ENCODE measurements around the gene ATP6V0A1.

The ATP6V0A1 gene

DNA sequence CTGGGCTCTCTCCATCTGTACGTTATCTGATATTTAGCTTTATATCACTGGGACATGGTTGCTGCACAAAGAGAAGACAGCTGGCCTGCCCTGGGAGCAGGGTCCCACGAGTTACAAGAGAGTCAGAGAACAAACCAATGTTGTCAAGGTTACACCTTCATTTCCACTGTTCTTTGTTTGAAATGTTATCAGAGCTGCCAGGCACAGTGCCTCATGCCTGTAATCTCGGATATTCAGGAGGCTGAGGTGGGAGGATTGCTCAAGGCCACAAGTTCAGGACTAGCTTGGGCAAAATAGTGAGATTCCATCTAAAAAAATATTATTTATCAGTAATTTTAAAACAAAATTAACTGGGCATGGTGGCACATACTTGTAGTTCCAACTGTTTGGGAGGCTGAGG is 34.6 kb downstream of the ATP6V0A1 start:
- no peak overlapping the region for H3K4me3 ChIP-seq (ENCODE audit: low read depth, low read length)
- no peak for TF ChIP-seq MYC (IDR thresholded peaks at IDR 0.05; ENCODE audit: low read depth, low read length)
- TF ChIP-seq, protein P1, sequence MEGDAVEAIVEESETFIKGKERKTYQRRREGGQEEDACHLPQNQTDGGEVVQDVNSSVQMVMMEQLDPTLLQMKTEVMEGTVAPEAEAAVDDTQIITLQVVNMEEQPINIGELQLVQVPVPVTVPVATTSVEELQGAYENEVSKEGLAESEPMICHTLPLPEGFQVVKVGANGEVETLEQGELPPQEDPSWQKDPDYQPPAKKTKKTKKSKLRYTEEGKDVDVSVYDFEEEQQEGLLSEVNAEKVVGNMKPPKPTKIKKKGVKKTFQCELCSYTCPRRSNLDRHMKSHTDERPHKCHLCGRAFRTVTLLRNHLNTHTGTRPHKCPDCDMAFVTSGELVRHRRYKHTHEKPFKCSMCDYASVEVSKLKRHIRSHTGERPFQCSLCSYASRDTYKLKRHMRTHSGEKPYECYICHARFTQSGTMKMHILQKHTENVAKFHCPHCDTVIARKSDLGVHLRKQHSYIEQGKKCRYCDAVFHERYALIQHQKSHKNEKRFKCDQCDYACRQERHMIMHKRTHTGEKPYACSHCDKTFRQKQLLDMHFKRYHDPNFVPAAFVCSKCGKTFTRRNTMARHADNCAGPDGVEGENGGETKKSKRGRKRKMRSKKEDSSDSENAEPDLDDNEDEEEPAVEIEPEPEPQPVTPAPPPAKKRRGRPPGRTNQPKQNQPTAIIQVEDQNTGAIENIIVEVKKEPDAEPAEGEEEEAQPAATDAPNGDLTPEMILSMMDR (IDR thresholded peaks at IDR 0.05; ENCODE audit: low read depth, low read length): no peak
- TF ChIP-seq POLR2A (IDR thresholded peaks at IDR 0.05; ENCODE audit: extremely low read depth, insufficient read length): no peak
- no peak for TF ChIP-seq MAX (IDR thresholded peaks at IDR 0.05; ENCODE audit: low read depth, low read length)
- DNase-seq (ENCODE audit: low read depth): no peak

DNA sequence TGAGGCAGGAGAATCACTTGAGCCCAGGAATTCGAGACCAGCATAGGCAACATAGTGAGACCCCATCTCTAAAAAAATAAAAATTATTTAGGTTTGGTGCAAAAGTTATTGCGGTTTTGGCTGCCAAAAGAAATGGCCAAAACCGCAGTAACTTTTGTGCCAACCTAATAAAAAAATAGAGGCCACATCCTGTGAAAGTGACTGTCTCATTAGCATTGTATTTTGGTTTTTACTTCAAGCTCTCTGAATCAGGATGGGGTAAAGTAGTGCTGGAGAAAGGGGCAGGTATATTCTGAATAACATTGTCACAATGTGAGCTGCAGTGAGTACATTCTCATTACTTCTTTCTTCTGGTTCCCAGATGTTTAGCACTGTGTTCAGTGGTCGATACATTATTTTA is 36.0 kb downstream of the ATP6V0A1 start:
- TF ChIP-seq, protein P1 (IDR thresholded peaks at IDR 0.05; ENCODE audit: low read depth, low read length): no peak
- TF ChIP-seq MYC (IDR thresholded peaks at IDR 0.05; ENCODE audit: low read depth, low read length) (no peak), MAX (IDR thresholded peaks at IDR 0.05; ENCODE audit: low read depth, low read length) (no peak)
- H3K4me3 ChIP-seq (ENCODE audit: low read depth, low read length): no peak overlapping the region
- DNase-seq (ENCODE audit: low read depth): no peak

GRCh38 chr17:42498828-42499227 is 40.1 kb downstream of the ATP6V0A1 start:
- no peak overlapping the region for H3K4me3 ChIP-seq (ENCODE audit: low read depth, low read length)
- no peak for DNase-seq (ENCODE audit: low read depth)
- TF ChIP-seq MAX (IDR thresholded peaks at IDR 0.05; ENCODE audit: low read depth, low read length) (no peak), POLR2A (IDR thresholded peaks at IDR 0.05; ENCODE audit: extremely low read depth, insufficient read length) (no peak), MYC (IDR thresholded peaks at IDR 0.05; ENCODE audit: low read depth, low read length) (no peak)
- TF ChIP-seq, protein P1 (IDR thresholded peaks at IDR 0.05; ENCODE audit: low read depth, low read length): no peak

DNA sequence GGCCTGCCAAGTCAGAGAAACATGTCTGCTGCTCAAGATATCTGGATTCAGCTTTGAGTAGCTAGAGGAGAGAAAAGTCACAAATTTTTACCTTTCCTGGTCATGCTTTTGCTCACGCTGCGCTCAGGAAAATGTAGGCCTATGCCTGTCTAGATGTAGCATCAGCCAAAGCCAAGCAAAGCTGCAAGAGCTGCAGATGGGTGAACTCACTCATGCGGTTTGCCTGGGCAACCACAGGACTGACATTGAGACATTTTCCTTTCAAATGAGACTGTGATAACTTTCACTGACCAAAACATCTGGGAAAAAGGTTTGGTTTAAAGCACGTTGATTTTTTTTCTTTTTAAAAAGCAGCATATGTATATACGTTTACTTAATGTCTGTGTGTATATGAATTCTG is 43.4 kb downstream of the ATP6V0A1 start:
- H3K4me3 ChIP-seq (ENCODE audit: low read depth, low read length): no peak overlapping the region
- TF ChIP-seq, protein P1 (IDR thresholded peaks at IDR 0.05; ENCODE audit: low read depth, low read length): no peak
- TF ChIP-seq MAX (IDR thresholded peaks at IDR 0.05; ENCODE audit: low read depth, low read length): no peak
- TF ChIP-seq POLR2A (IDR thresholded peaks at IDR 0.05; ENCODE audit: extremely low read depth, insufficient read length): no peak
- TF ChIP-seq MYC (IDR thresholded peaks at IDR 0.05; ENCODE audit: low read depth, low read length): no peak
- no peak for DNase-seq (ENCODE audit: low read depth)

- DNase-seq (ENCODE audit: low read depth): no peak
- no peak for TF ChIP-seq POLR2A (IDR thresholded peaks at IDR 0.05; ENCODE audit: extremely low read depth, insufficient read length)
- TF ChIP-seq MYC (IDR thresholded peaks at IDR 0.05; ENCODE audit: low read depth, low read length): no peak
- TF ChIP-seq MAX (IDR thresholded peaks at IDR 0.05; ENCODE audit: low read depth, low read length): no peak
- TF ChIP-seq, protein P1 (IDR thresholded peaks at IDR 0.05; ENCODE audit: low read depth, low read length): no peak
- H3K4me3 ChIP-seq (ENCODE audit: low read depth, low read length): no peak overlapping the region
Measured at GRCh38 chr17:42502926-42503325, 44.2 kb downstream of the ATP6V0A1 start.

DNA sequence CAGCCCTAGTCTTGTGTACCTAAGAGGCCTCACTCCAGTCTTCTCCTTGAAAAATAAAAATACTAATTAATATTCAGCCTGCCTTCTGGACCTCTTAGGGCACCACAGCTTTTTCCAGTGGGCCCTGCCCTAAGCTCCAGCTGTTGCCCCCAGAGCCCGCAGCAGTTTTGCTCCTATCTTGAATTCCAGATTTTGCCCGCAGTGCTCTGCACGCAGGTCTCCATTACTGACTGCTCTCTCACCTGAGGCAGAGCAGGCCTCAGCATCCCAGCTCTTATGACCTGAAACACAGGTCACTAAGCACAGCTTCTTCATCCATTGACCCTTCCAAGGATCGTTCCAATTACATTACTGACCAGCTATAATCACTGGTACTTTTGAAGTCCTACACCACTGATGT is 49.0 kb downstream of the ATP6V0A1 start:
- DNase-seq (ENCODE audit: low read depth): no peak
- no peak overlapping the region for H3K4me3 ChIP-seq (ENCODE audit: low read depth, low read length)
- TF ChIP-seq, protein P1 (IDR thresholded peaks at IDR 0.05; ENCODE audit: low read depth, low read length): no peak
- no peak for TF ChIP-seq MYC (IDR thresholded peaks at IDR 0.05; ENCODE audit: low read depth, low read length)
- TF ChIP-seq MAX (IDR thresholded peaks at IDR 0.05; ENCODE audit: low read depth, low read length): no peak
- no peak for TF ChIP-seq POLR2A (IDR thresholded peaks at IDR 0.05; ENCODE audit: extremely low read depth, insufficient read length)

All from NB4 (cell line).